Measurements from ENCODE around the gene SLC22A12. TPM values are rescaled to one million over a fixed set of nuclear protein-coding genes. Genes with fewer than 3 reads are reported as not detected.

SLC22A12 gene
- total and polyA plus RNA-seq, 2 experiments from 2014 or later = not detected

DNA sequence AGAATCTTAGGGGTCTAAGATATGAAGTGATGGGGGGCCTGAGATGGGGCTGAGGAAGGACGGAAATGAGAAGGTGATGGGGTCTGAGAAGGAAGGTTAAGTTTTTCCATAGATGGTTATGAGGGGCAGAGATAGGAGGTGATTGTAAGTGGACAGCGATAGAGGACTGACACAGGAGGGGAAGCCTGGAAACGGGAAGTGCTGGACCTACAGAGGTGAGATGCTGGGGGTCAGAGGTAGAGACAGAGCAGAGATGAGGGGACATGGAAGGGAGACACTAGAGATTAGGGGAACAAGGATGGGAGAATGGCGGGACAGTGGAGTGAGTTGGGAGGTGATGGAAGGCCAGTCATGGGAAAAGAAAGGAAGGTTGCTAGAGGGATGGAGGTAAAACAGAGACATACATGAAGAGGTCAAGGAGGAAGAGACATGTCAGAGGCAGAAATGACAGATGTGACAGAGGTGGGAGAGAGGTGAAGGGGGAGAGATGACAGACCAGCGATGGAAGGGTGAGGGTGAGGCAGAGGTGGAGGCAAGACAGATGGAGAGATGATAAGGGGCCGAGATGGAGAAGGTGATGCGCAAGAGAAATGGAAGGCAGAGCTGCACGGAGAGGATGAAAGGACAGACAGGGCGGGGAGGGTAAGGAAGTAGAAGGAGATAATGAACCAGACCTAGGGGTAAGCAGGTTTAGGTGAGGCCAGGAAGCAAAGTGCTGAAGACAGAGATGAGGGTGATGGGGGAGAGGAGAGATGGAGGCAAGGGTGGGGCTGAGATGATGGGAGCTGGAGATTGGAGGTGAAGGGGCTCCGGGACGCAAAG is 50.8 kb downstream of the SLC22A12 start:
- H3K9me2 ChIP-seq (ENCODE audit: insufficient read depth) = no peaks in the 10 kb centered on the region
- H3K27me3 ChIP-seq (ENCODE audit: insufficient read depth) = peaks cover 82% of the 10 kb centered on the region
- DNase-seq (ENCODE audit: low spot score) (no peak), ATAC-seq (no peak)
- H3K36me3 Mint-ChIP-seq (ENCODE audit: low read depth) = no peaks in the 10 kb centered on the region
- no peaks in the 10 kb centered on the region for H3K36me3 ChIP-seq (ENCODE audit: insufficient read depth)
- no peak overlapping the region for H2AFZ ChIP-seq
- no peaks in the 10 kb centered on the region; the same call in 1 of the 2 replicates for H4K20me1 ChIP-seq (replicated peaks; ENCODE audit: insufficient read depth)
- TF ChIP-seq EZH2 (IDR thresholded peaks at IDR 0.05; ENCODE audit: low read depth, unreplicated experiment) (peak; percentile 75), EZH2phosphoT487 (IDR thresholded peaks at IDR 0.05; ENCODE audit: unreplicated experiment) (no peak), ZNF331 (CRISPR knock-in tag; IDR thresholded peaks at IDR 0.05; ENCODE audit: low read depth) (no peak)
- no peaks in the 10 kb centered on the region for H3K9me3 Mint-ChIP-seq
- H3K79me2 ChIP-seq (replicated peaks; ENCODE audit: insufficient read depth) = no peaks in the 10 kb centered on the region
- peaks cover 32% of the 10 kb centered on the region for H3K4me1 Mint-ChIP-seq
- no peak overlapping the region for H3K27ac ChIP-seq (ENCODE audit: low read depth)
- peaks cover 27% of the 10 kb centered on the region for H3K4me1 ChIP-seq (ENCODE audit: insufficient read depth)
- H3K27me3 Mint-ChIP-seq (ENCODE audit: insufficient read depth, low read depth, poor library complexity) = peaks cover 24% of the 10 kb centered on the region
- peak overlapping the region; percentile 86 for H3K4me2 ChIP-seq
- H3F3A ChIP-seq (replicated peaks; ENCODE audit: low read depth) = 0 out of 2 replicates have a peak, but pooled peaks cover 3% of the 10 kb centered on the region
- H3K4me3 ChIP-seq = peak overlapping the region; percentile 77
- H3K27ac Mint-ChIP-seq = no peak overlapping the region
- H3K4me3 Mint-ChIP-seq = no peak overlapping the region

DNA sequence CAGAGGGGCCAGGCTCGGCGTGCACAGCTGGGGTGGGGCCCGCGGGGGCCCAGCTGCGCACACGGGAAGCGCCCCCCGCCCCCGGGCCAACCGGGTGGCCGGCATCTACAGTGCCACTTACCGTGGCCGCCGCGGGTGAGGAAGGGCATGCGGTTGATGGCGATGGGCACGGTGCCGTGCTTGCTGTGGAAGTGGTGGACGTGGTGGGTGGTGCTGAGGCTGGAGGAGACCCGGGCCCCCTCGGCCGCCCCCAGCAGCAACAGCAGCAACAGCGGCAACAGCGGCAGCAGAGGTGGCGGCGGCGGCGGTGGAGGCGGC is 51.4 kb downstream of the SLC22A12 start:
- ATAC-seq = no peak
- Histone ChIP-seq H2AFZ (no peak overlapping the region), H3K4me1 (ENCODE audit: insufficient read depth) (peaks cover 25% of the 10 kb centered on the region), H3K36me3 (ENCODE audit: insufficient read depth) (no peaks in the 10 kb centered on the region), H3F3A (replicated peaks; ENCODE audit: low read depth) (0 out of 2 replicates have a peak, but pooled peaks cover 3% of the 10 kb centered on the region), H3K27ac (ENCODE audit: low read depth) (no peak overlapping the region), H3K4me3 (peak overlapping the region; percentile 77), H3K4me2 (peak overlapping the region; percentile 86), H4K20me1 (replicated peaks; ENCODE audit: insufficient read depth) (no peaks in the 10 kb centered on the region; the same call in 1 of the 2 replicates), H3K27me3 (ENCODE audit: insufficient read depth) (peaks cover 78% of the 10 kb centered on the region), H3K79me2 (replicated peaks; ENCODE audit: insufficient read depth) (no peaks in the 10 kb centered on the region), H3K9me2 (ENCODE audit: insufficient read depth) (no peaks in the 10 kb centered on the region)
- H3K36me3 Mint-ChIP-seq (ENCODE audit: low read depth) = no peaks in the 10 kb centered on the region
- H3K4me1 Mint-ChIP-seq = peaks cover 32% of the 10 kb centered on the region
- no peak for DNase-seq (ENCODE audit: low spot score)
- no peak overlapping the region for H3K4me3 Mint-ChIP-seq
- peaks cover 24% of the 10 kb centered on the region for H3K27me3 Mint-ChIP-seq (ENCODE audit: insufficient read depth, low read depth, poor library complexity)
- H3K27ac Mint-ChIP-seq = no peak overlapping the region
- no peaks in the 10 kb centered on the region for H3K9me3 Mint-ChIP-seq
- TF ChIP-seq NANOG (IDR thresholded peaks at IDR 0.05; ENCODE audit: borderline replicate concordance) (no peak), JUNB (IDR thresholded peaks at IDR 0.05; ENCODE audit: unreplicated experiment) (no peak), EZH2 (IDR thresholded peaks at IDR 0.05; ENCODE audit: low read depth, unreplicated experiment) (peak; percentile 29), CTCF (conservative IDR thresholded peaks at IDR 0.05; ENCODE audit: low read depth in 2 of 2) (no peak), ZNF114 (CRISPR knock-in tag; IDR thresholded peaks at IDR 0.05) (no peak), CREB1 (CRISPR knock-in tag; IDR thresholded peaks at IDR 0.05; ENCODE audit: low read depth) (no peak), REST (IDR thresholded peaks at IDR 0.05; ENCODE audit: unreplicated experiment) (no peak), STAT1 (IDR thresholded peaks at IDR 0.05; ENCODE audit: unreplicated experiment) (no peak), POLR2AphosphoS5 (IDR thresholded peaks at IDR 0.05; ENCODE audit: low read depth) (no peak), EZH2phosphoT487 (IDR thresholded peaks at IDR 0.05; ENCODE audit: unreplicated experiment) (peak; percentile 57), ZNF331 (CRISPR knock-in tag; IDR thresholded peaks at IDR 0.05; ENCODE audit: low read depth) (no peak)
